Gastrocnemius medialis (tissue), 4 donors: ENCODE data around the gene ROBO1. TPM values are rescaled to one million over a fixed set of nuclear protein-coding genes. Genes with fewer than 3 reads are reported as not detected.

Experiments
- ATAC-seq, 2 donors: fragments of 150-250 bp; one replicate each; pipeline ENCODE4 v1.9.1; 2016
- DNase-seq, 2 donors: peaks; one replicate each; pipeline ENCODE4 v3.0.0-alpha.2; 2019
- H3K27ac ChIP-seq, 4 donors: fragments of 200-600 bp; sonication (generic); 1 replicate in 1 of 4; 2 replicates in 3 of 4; pipeline ENCODE4 v1.5.1; 2016 to 2018; ENCODE audit warnings: mild to moderate bottlenecking in 2 of 4, moderate library complexity in 1 of 4
- H3K27me3 ChIP-seq, 3 donors: fragments of 200-600 bp; sonication (generic) in 2 of 3; 1 replicate in 1 of 3; 2 replicates in 2 of 3; pipeline versions ENCODE4 v1.5.1 to v1.6.0; 2016 to 2019; ENCODE audit warnings: mild to moderate bottlenecking in 1 of 3, moderate library complexity in 1 of 3
- H3K36me3 ChIP-seq, 2 donors: fragments of 200-600 bp; sonication (generic) in 1 of 2; one replicate each; pipeline ENCODE4 v1.5.1; 2017 to 2018
- H3K4me1 ChIP-seq, 2 donors: fragments of 200-600 bp; sonication (generic) in 1 of 2; one replicate each; pipeline ENCODE4 v1.5.1; 2016 to 2017; ENCODE audit warnings: mild to moderate bottlenecking in 2 of 2
- H3K4me3 ChIP-seq, 4 donors: fragments of 200-600 bp; sonication (generic) in 3 of 4; 1 replicate in 1 of 4; 2 replicates in 3 of 4; pipeline ENCODE4 v1.5.1; 2016 to 2019; ENCODE audit warnings: mild to moderate bottlenecking in 2 of 4
- H3K9me3 ChIP-seq, 3 donors: fragments of 200-600 bp; sonication (generic) in 2 of 3; 1 replicate in 1 of 3; 2 replicates in 2 of 3; pipeline ENCODE4 v1.5.1; 2016 to 2019
- CTCF ChIP-seq, 5 experiments: fragments of 450-650 bp in 3 of 5; fragments of 200-600 bp in 2 of 5; sonication (generic) in 2 of 5; IDR thresholded peaks in 4 of 5; conservative IDR thresholded peaks in 1 of 5; 1 replicate in 4 of 5; 2 replicates in 1 of 5; pipeline ENCODE4 v1.5.1; 2016 to 2019; ENCODE audit warnings: antibody characterized with exemption in 5 of 5, mild to moderate bottlenecking in 3 of 5, moderate library complexity in 3 of 5
- POLR2A ChIP-seq, 2 donors: fragments of 450-650 bp; IDR thresholded peaks; one replicate each; pipeline ENCODE4 v1.6.1; 2017; ENCODE audit warnings: antibody characterized with exemption in 2 of 2, mild to moderate bottlenecking in 2 of 2, moderate library complexity in 2 of 2
- in situ Hi-C, 4 donors: fragments of 200-750 bp; cut with MboI; loops; one replicate each; pipeline versions ENCODE4 v1.15.0 to v1.8.0; 2017; ENCODE audit warnings: low sequenced_read_pairs in 4 of 4
- intact Hi-C: fragments of 100-400 bp; cut with DNase I; formaldehyde crosslinking; loops from one replicate; pipeline ENCODE4 v1.15.1; 2023; ENCODE audit warnings: low total_unique reads
- total RNA-seq, 4 donors: library from RNA; depleted of rRNA; stranded (reverse); fragments of >200 nt; gene quantifications; one replicate each; pipeline versions ENCODE4 v1.1.0 to v1.2.3, GENCODE V29; 2016

The ROBO1 gene
- total RNA-seq, 4 donors from 2014 or later, result 4.2 to 16.0 (median 9.5) TPM

- H3K27me3 ChIP-seq, result no peaks in the 10 kb centered on the region
- DNase-seq (no peak), ATAC-seq (no peak)
- intact Hi-C loops (no loop called here), in situ Hi-C loops (no loop called here)
- H3K27ac ChIP-seq, result no peak overlapping the region
- TF ChIP-seq POLR2A (IDR thresholded peaks at IDR 0.05) (no peak), CTCF (IDR thresholded peaks at IDR 0.05 in 4 of 5, conservative IDR thresholded peaks at IDR 0.05 in 1 of 5) (no peak)
- no peaks in the 10 kb centered on the region for H3K4me1 ChIP-seq
- H3K36me3 ChIP-seq, result no peaks in the 10 kb centered on the region
- no peak overlapping the region for H3K4me3 ChIP-seq
- H3K9me3 ChIP-seq, result no peaks in the 10 kb centered on the region
Observed at GRCh38 chr3:79551321-79551892, 216.4 kb downstream of the ROBO1 start.

- intact Hi-C loops (no loop called here), in situ Hi-C loops (no loop called here)
- ATAC-seq (no peak), DNase-seq (no peak)
- no peak overlapping the region for H3K4me3 ChIP-seq
- no peak for TF ChIP-seq CTCF (IDR thresholded peaks at IDR 0.05 in 4 of 5, conservative IDR thresholded peaks at IDR 0.05 in 1 of 5)
- TF ChIP-seq POLR2A (IDR thresholded peaks at IDR 0.05), result no peak
- H3K9me3 ChIP-seq, result no peaks in the 10 kb centered on the region
- no peaks in the 10 kb centered on the region for H3K4me1 ChIP-seq
- no peaks in the 10 kb centered on the region for H3K36me3 ChIP-seq
- H3K27ac ChIP-seq, result no peak overlapping the region
- H3K27me3 ChIP-seq, result no peaks in the 10 kb centered on the region
Observed at GRCh38 chr3:79543218-79543982, 224.4 kb downstream of the ROBO1 start.

GRCh38 chr3:79534727-79535126 lies 233.1 kb downstream of the ROBO1 start:
- Histone ChIP-seq H3K27ac (no peak overlapping the region), H3K4me3 (no peak overlapping the region), H3K27me3 (no peaks in the 10 kb centered on the region), H3K9me3 (no peaks in the 10 kb centered on the region), H3K36me3 (no peaks in the 10 kb centered on the region), H3K4me1 (no peaks in the 10 kb centered on the region)
- DNase-seq, result no peak
- TF ChIP-seq POLR2A (IDR thresholded peaks at IDR 0.05) (no peak), CTCF (IDR thresholded peaks at IDR 0.05 in 4 of 5, conservative IDR thresholded peaks at IDR 0.05 in 1 of 5) (no peak)
- in situ Hi-C loops, result no loop called here
- ATAC-seq, result no peak
- intact Hi-C loops, result no loop called here

GRCh38 chr3:79531566-79532295 lies 236.1 kb downstream of the ROBO1 start:
- H3K27ac ChIP-seq, result no peak overlapping the region
- no peak for ATAC-seq

More at GRCh38 chr3:79531566-79532295, 236.1 kb downstream of the ROBO1 start:
- no peaks in the 10 kb centered on the region for H3K36me3 ChIP-seq
- intact Hi-C loops (no loop called here), in situ Hi-C loops (no loop called here)
- H3K27me3 ChIP-seq, result no peaks in the 10 kb centered on the region
- no peak overlapping the region for H3K4me3 ChIP-seq
- no peak for TF ChIP-seq POLR2A (IDR thresholded peaks at IDR 0.05)
- no peak for TF ChIP-seq CTCF (IDR thresholded peaks at IDR 0.05 in 4 of 5, conservative IDR thresholded peaks at IDR 0.05 in 1 of 5)
- H3K9me3 ChIP-seq, result no peaks in the 10 kb centered on the region
- DNase-seq, result no peak
- no peaks in the 10 kb centered on the region for H3K4me1 ChIP-seq
